H1 (cell line): ENCODE results near the gene PRR5. TPM values are rescaled to one million over a fixed set of nuclear protein-coding genes. Genes with fewer than 3 reads are reported as not detected.

Experiments used
- CTCF ChIA-PET: fragments of 300-600 bp; sonication (Branson Sonifier 250); formaldehyde crosslinking; loops from one replicate; lab custom pipeline; 2021; ENCODE audit not compliant: partially characterized antibody; lab: Charles Lee
- POLR2A ChIA-PET: fragments of 300-600 bp; sonication (Branson Sonifier 250); formaldehyde crosslinking; loops from one replicate; lab custom pipeline; 2021; ENCODE audit warnings: inconsistent platforms; ENCODE audit not compliant: partially characterized antibody; lab: Charles Lee
- DNase-seq, 2 experiments: peaks; one replicate each; pipeline versions ENCODE4 v3.0.0 to v3.0.0-alpha.2; 2010 to 2022; ENCODE audit warnings: low spot score in 2 of 2, low read depth in 1 of 2, mixed read lengths in 1 of 2
- FAIRE-seq: peaks from 2 replicates; lab custom pipeline; 2011; peaks lifted over from hg19 to GRCh38; lab: Jason Lieb, UNC
- H2AFZ ChIP-seq: 2 replicates; pipeline ENCODE4 v1.8.1; 2012; ENCODE audit warnings: low read length, inconsistent platforms
- H2AK5ac ChIP-seq: 2 replicates; pipeline ENCODE4 v1.6.1; 2013; ENCODE audit warnings: low read depth, low read length
- H2BK120ac ChIP-seq: replicated peaks from 2 replicates; pipeline ENCODE3; 2013; ENCODE audit warnings: low read depth, low read length, inconsistent platforms
- H2BK12ac ChIP-seq: 2 replicates; pipeline ENCODE4 v1.6.1; 2013; ENCODE audit warnings: low read depth, low read length
- H2BK15ac ChIP-seq: 2 replicates; pipeline ENCODE4 v1.6.1; 2013; ENCODE audit warnings: low read length
- H2BK20ac ChIP-seq: 2 replicates; pipeline ENCODE4 v1.6.1; 2013; ENCODE audit warnings: low read length
- H2BK5ac ChIP-seq: 2 replicates; pipeline ENCODE4 v1.6.1; 2013; ENCODE audit warnings: low read depth, low read length
- H3K14ac ChIP-seq: 2 replicates; pipeline ENCODE4 v1.6.1; 2013; ENCODE audit warnings: inconsistent platforms; ENCODE audit not compliant: insufficient read length
- H3K18ac ChIP-seq: 2 replicates; pipeline ENCODE4 v1.6.1; 2013; ENCODE audit warnings: low read length; ENCODE audit errors: extremely low read depth
- H3K23ac ChIP-seq: 2 replicates; pipeline ENCODE4 v1.6.1; 2013; ENCODE audit warnings: inconsistent platforms; ENCODE audit not compliant: insufficient read length
- H3K23me2 ChIP-seq: 2 replicates; pipeline ENCODE4 v1.6.1; 2013; ENCODE audit warnings: low read depth, low read length
- H3K27ac ChIP-seq: 2 replicates; pipeline ENCODE4 v1.6.1; 2011; ENCODE audit warnings: low read depth, low read length, inconsistent platforms
- H3K27me3 ChIP-seq, 4 experiments: replicated peaks in 1 of 4; 1 replicate in 1 of 4; 2 replicates in 3 of 4; pipeline versions ENCODE4 v1.6.1 to v1.8.1; 2011 to 2013; ENCODE audit warnings: low read length in 3 of 4, mild to moderate bottlenecking in 3 of 4, inconsistent platforms in 2 of 4, mixed read lengths in 2 of 4, moderate library complexity in 1 of 4; ENCODE audit not compliant: control insufficient read depth in 3 of 4, insufficient read depth in 3 of 4; ENCODE audit errors: extremely low read depth in 1 of 4
- H3K36me3 ChIP-seq, 4 experiments: 2 replicates each; pipeline versions ENCODE4 v1.6.1 to v1.8.1; 2011 to 2013; ENCODE audit warnings: mild to moderate bottlenecking in 4 of 4, low read length in 3 of 4, moderate library complexity in 2 of 4, control low read depth in 1 of 4, inconsistent platforms in 1 of 4; ENCODE audit not compliant: insufficient read depth in 4 of 4, control insufficient read depth in 2 of 4
- H3K4ac ChIP-seq: replicated peaks from 2 replicates; pipeline ENCODE3; 2013; ENCODE audit warnings: low read length, low read depth, mixed read lengths, inconsistent platforms; ENCODE audit not compliant: insufficient read length
- H3K4me1 ChIP-seq, 4 experiments: replicated peaks in 1 of 4; 1 replicate in 1 of 4; 2 replicates in 3 of 4; pipeline versions ENCODE4 v1.6.1 to v1.8.1; 2011 to 2013; ENCODE audit warnings: low read length in 3 of 4, inconsistent platforms in 2 of 4, mixed read lengths in 1 of 4; ENCODE audit not compliant: insufficient read depth in 4 of 4, control insufficient read depth in 3 of 4
- H3K4me2 ChIP-seq, 2 experiments: 2 replicates each; pipeline versions ENCODE4 v1.6.1 to v1.8.1; 2011 to 2013; ENCODE audit warnings: low read depth in 2 of 2, low read length in 2 of 2, control low read depth in 1 of 2, inconsistent platforms in 1 of 2, mild to moderate bottlenecking in 1 of 2; ENCODE audit not compliant: insufficient read depth in 1 of 2
- H3K4me3 ChIP-seq, 4 experiments: fragments of 200-600, 300-600 bp in 1 of 4; sonication (generic), shearing (Covaris generic), sonication (Bioruptor Twin) in 1 of 4; 2 replicates each; pipeline versions ENCODE4 v1.5.1 to v1.8.1; 2011 to 2016; ENCODE audit warnings: low read length in 4 of 4, low read depth in 3 of 4, control low read depth in 2 of 4, inconsistent platforms in 2 of 4, mild to moderate bottlenecking in 2 of 4, mixed read lengths in 1 of 4, moderate library complexity in 1 of 4; ENCODE audit not compliant: insufficient read depth in 2 of 4; ENCODE audit errors: extremely low read depth in 1 of 4
- H3K56ac ChIP-seq: replicated peaks from 2 replicates; pipeline ENCODE3; 2013; ENCODE audit warnings: low read depth, mild to moderate bottlenecking, mixed read lengths, low read length, inconsistent platforms; ENCODE audit not compliant: insufficient read length
- H3K79me1 ChIP-seq: 2 replicates; pipeline ENCODE4 v1.6.1; 2013; ENCODE audit warnings: low read depth, low read length, control low read depth
- H3K79me2 ChIP-seq, 2 experiments: 2 replicates each; pipeline versions ENCODE4 v1.6.1 to v1.8.1; 2012 to 2013; ENCODE audit warnings: low read length in 2 of 2, mild to moderate bottlenecking in 2 of 2, inconsistent platforms in 1 of 2; ENCODE audit not compliant: insufficient read depth in 2 of 2, control insufficient read depth in 1 of 2
- H3K9ac ChIP-seq, 4 experiments: replicated peaks in 1 of 4; 1 replicate in 1 of 4; 2 replicates in 3 of 4; pipeline versions ENCODE4 v1.6.1 to v1.8.1; 2011 to 2013; ENCODE audit warnings: low read depth in 3 of 4, low read length in 3 of 4, control low read depth in 2 of 4, mild to moderate bottlenecking in 2 of 4, moderate library complexity in 2 of 4, inconsistent platforms in 1 of 4; ENCODE audit errors: extremely low read depth in 1 of 4
- H3K9me3 ChIP-seq, 2 experiments: 2 replicates each; pipeline versions ENCODE4 v1.6.1 to v1.8.1; 2012 to 2013; ENCODE audit warnings: mild to moderate bottlenecking in 2 of 2, moderate library complexity in 2 of 2, control low read depth in 1 of 2, inconsistent platforms in 1 of 2, low read depth in 1 of 2, low read length in 1 of 2, mixed read lengths in 1 of 2; ENCODE audit not compliant: insufficient read depth in 2 of 2
- H4K20me1 ChIP-seq, 2 experiments: replicated peaks in 1 of 2; 2 replicates each; pipeline versions ENCODE3 to v1.8.1; 2011 to 2013; ENCODE audit warnings: inconsistent platforms in 2 of 2, low read length in 2 of 2, mild to moderate bottlenecking in 1 of 2; ENCODE audit not compliant: insufficient read depth in 2 of 2, control insufficient read depth in 1 of 2
- H4K5ac ChIP-seq: 2 replicates; pipeline ENCODE4 v1.6.1; 2013; ENCODE audit warnings: low read length, low read depth, mixed read lengths, inconsistent platforms; ENCODE audit not compliant: insufficient read length
- H4K8ac ChIP-seq: 2 replicates; pipeline ENCODE4 v1.8.0; 2013; ENCODE audit warnings: mild to moderate bottlenecking, moderate library complexity, low read length, inconsistent platforms; ENCODE audit not compliant: insufficient read depth; ENCODE audit errors: extremely low read depth
- H4K91ac ChIP-seq: replicated peaks from 2 replicates; pipeline ENCODE3; 2013; ENCODE audit warnings: low read length, mixed read lengths, inconsistent platforms; ENCODE audit not compliant: insufficient read length
- ATF3 ChIP-seq: IDR thresholded peaks from 2 replicates; pipeline ENCODE4 v1.6.1; 2011; ENCODE audit warnings: low read depth, mild to moderate bottlenecking, low read length; ENCODE audit not compliant: insufficient read depth
- BCL11A ChIP-seq, 2 experiments: IDR thresholded peaks; one replicate each; pipeline ENCODE4 v1.6.1; 2011; ENCODE audit warnings: low read depth in 2 of 2, low read length in 2 of 2, mild to moderate bottlenecking in 2 of 2
- CBX8 ChIP-seq: fragments of 300-800, 300-1000 bp; sonication (generic); IDR thresholded peaks from 2 replicates; pipeline ENCODE4 v1.7.1; 2016; ENCODE audit warnings: low read depth, low read length, borderline replicate concordance
- CEBPB ChIP-seq: IDR thresholded peaks from 2 replicates; pipeline ENCODE4 v1.6.1; 2012; ENCODE audit warnings: low read depth, low read length
- EP300 ChIP-seq, 2 experiments: IDR thresholded peaks; 1 replicate in 1 of 2; 2 replicates in 1 of 2; pipeline ENCODE4 v1.6.1; 2011 to 2012; ENCODE audit warnings: low read depth in 2 of 2, low read length in 2 of 2, mild to moderate bottlenecking in 2 of 2, borderline replicate concordance in 1 of 2, inconsistent platforms in 1 of 2, moderate library complexity in 1 of 2
- JUND ChIP-seq: IDR thresholded peaks from 2 replicates; pipeline ENCODE4 v1.6.1; 2011; ENCODE audit warnings: mild to moderate bottlenecking, improper control_type of control experiment, low read length
- KDM4A ChIP-seq: IDR thresholded peaks from one replicate; pipeline ENCODE4 v1.7.1; 2012; ENCODE audit warnings: low read depth, mild to moderate bottlenecking, moderate library complexity, low read length, inconsistent platforms; ENCODE audit not compliant: severe bottlenecking
- MAX ChIP-seq: IDR thresholded peaks from 2 replicates; pipeline ENCODE4 v1.6.1; 2012; ENCODE audit warnings: inconsistent platforms
- NANOG ChIP-seq: IDR thresholded peaks from 2 replicates; pipeline ENCODE4 v1.6.1; 2011; ENCODE audit warnings: low read length, low read depth, mild to moderate bottlenecking, inconsistent platforms; ENCODE audit not compliant: insufficient read depth, poor library complexity, severe bottlenecking
- SAP30 ChIP-seq: fragments of 300-600 bp; sonication (generic); IDR thresholded peaks from 2 replicates; pipeline ENCODE4 v1.7.1; 2012; ENCODE audit warnings: low read length, moderate library complexity, mild to moderate bottlenecking, inconsistent platforms; ENCODE audit not compliant: insufficient read depth, insufficient replicate concordance
- SP2 ChIP-seq: IDR thresholded peaks from 2 replicates; pipeline ENCODE4 v1.6.1; 2012; ENCODE audit warnings: mild to moderate bottlenecking, low read length, inconsistent platforms
- SRF ChIP-seq: IDR thresholded peaks from 2 replicates; pipeline ENCODE4 v1.6.1; 2011; ENCODE audit warnings: mild to moderate bottlenecking, low read depth, low read length, moderate library complexity
- TBP ChIP-seq: IDR thresholded peaks from 2 replicates; pipeline ENCODE4 v1.6.1; 2011; ENCODE audit warnings: low read depth, low read length, improper control_type of control experiment
- WGBS, 2 experiments: shearing (Covaris generic) in 1 of 2; methylation state at CpG; one replicate each; pipeline versions ENCODE4 v1.1.6 to v1.1.7; 2013 to 2015; ENCODE audit warnings: low lambda C conversion rate in 2 of 2, mixed read lengths in 2 of 2, inconsistent platforms in 1 of 2, low coverage in 1 of 2, missing lambda C conversion rate in 1 of 2; ENCODE audit not compliant: insufficient replicate concordance in 2 of 2, insufficient coverage in 1 of 2, insufficient read length in 1 of 2; ENCODE audit errors: extremely low coverage in 1 of 2, missing lambda C conversion rate in 1 of 2; 5-methylcytosine and 5-hydroxymethylcytosine counted together
- polyA plus RNA-seq, 7 experiments: library from polyadenylated mRNA; depleted of rRNA in 3 of 7; stranded (reverse) in 5 of 7; unstranded in 2 of 7; fragments of >200 nt in 5 of 7; fragments of 200-250 nt in 2 of 7; gene quantifications; 1 replicate in 5 of 7; 2 replicates in 1 of 7; 4 replicates in 1 of 7; pipeline versions ENCODE4 v1.2.1 to v1.2.3, GENCODE V29; 2011 to 2013; ENCODE audit warnings: missing spikeins in 2 of 7, mixed read lengths in 2 of 7
- total RNA-seq: library from RNA; stranded (reverse); fragmentation: NEBNext Ultra II Directional; extraction: Animal tissue kit (Norgen Biotek cat#: 25700); gene quantifications from 2 replicates; pipeline ENCODE4 v1.2.1, GENCODE V29; 2021

Gene PRR5
- total and polyA plus RNA-seq, 2 of the 8 experiments (the other 6 are each of a cell fraction or from before 2014, with no cell fraction given), result 16.5 to 25.7 TPM

GRCh38 chr22:44760476-44760875 is 58.5 kb downstream of the PRR5 start:
- FAIRE-seq (no peak), DNase-seq (no peak)
- H4K8ac ChIP-seq, result no peak overlapping the region
- no peak overlapping the region for H4K5ac ChIP-seq
- peaks cover 0 to 62% of the 10 kb centered on the region in 2 experiments; a peak in 2 of 4 replicates for H3K79me2 ChIP-seq
- no peak overlapping the region for H3K9ac ChIP-seq
- peaks cover 2 to 11% (median 6%) of the 10 kb centered on the region in 4 experiments for H3K4me1 ChIP-seq
- WGBS, 2 experiments, result 85% methylated on average over 5 of the region's 5 CpGs; no CpG with 5 or more reads in 1 of the 2 experiments
- H4K91ac ChIP-seq, result no peak overlapping the region
- H4K20me1 ChIP-seq, result peaks cover 6 to 11% of the 10 kb centered on the region in 2 experiments
- 0 out of 2 replicates have a peak, but pooled peaks cover 2% of the 10 kb centered on the region for H3K79me1 ChIP-seq
- no peaks in the 10 kb centered on the region for H3K23me2 ChIP-seq
- H3K4me3 ChIP-seq, result no peak overlapping the region
- no peaks in the 10 kb centered on the region for H3K36me3 ChIP-seq
- H2AK5ac ChIP-seq, result no peak overlapping the region
- no peak overlapping the region for H2BK120ac ChIP-seq
- H2BK20ac ChIP-seq, result no peak overlapping the region
- H3K27me3 ChIP-seq, result no peaks in the 10 kb centered on the region
- H3K18ac ChIP-seq, result no peak overlapping the region
- H2BK5ac ChIP-seq, result no peak overlapping the region
- no peaks in the 10 kb centered on the region for H3K9me3 ChIP-seq
- no peak overlapping the region for H3K56ac ChIP-seq
- no peak overlapping the region for H3K4ac ChIP-seq
- ChIA-PET CTCF (interaction anchor here (1.9 to 2.2 kb wide), 2 partner anchors 25 to 76 kb away, joined by 5 to 7 read pairs; no protein-coding TSS in a partner anchor), POLR2A (no interaction called here)
- no peak overlapping the region for H2BK12ac ChIP-seq
- H2AFZ ChIP-seq, result no peak overlapping the region
- no peak overlapping the region for H3K23ac ChIP-seq
- H3K27ac ChIP-seq, result no peak overlapping the region
- H2BK15ac ChIP-seq, result no peak overlapping the region
- H3K4me2 ChIP-seq, result no peak overlapping the region
- H3K14ac ChIP-seq, result no peak overlapping the region
- TF ChIP-seq CBX8, result no peak
- TF ChIP-seq JUND, result no peak
- no peak for TF ChIP-seq KDM4A
- no peak for TF ChIP-seq SP2
- no peak for TF ChIP-seq SRF
- no peak for TF ChIP-seq ATF3
- TF ChIP-seq MAX, result no peak
- TF ChIP-seq SAP30, result no peak
- no peak for TF ChIP-seq CEBPB
- TF ChIP-seq BCL11A (IDR thresholded peaks at IDR 0.05; ENCODE audit: low read depth in 2 of 2, low read length in 2 of 2), result no peak
- TF ChIP-seq NANOG, result no peak
- no peak for TF ChIP-seq TBP
- no peak for TF ChIP-seq EP300 (IDR thresholded peaks at IDR 0.05; ENCODE audit: borderline replicate concordance in 1 of 2, low read depth in 2 of 2, low read length in 2 of 2)
